GM21717 (cell line): ENCODE measurements around the gene GSAP.

Source experiments
- ATAC-seq: cut with Tn5 transposase; IDR thresholded peaks from one replicate; pipeline ENCODE4 v1.9.1; 2021; ENCODE audit warnings: mild to moderate bottlenecking, moderate library complexity; ENCODE audit not compliant: unreplicated experiment

The GSAP gene

DNA sequence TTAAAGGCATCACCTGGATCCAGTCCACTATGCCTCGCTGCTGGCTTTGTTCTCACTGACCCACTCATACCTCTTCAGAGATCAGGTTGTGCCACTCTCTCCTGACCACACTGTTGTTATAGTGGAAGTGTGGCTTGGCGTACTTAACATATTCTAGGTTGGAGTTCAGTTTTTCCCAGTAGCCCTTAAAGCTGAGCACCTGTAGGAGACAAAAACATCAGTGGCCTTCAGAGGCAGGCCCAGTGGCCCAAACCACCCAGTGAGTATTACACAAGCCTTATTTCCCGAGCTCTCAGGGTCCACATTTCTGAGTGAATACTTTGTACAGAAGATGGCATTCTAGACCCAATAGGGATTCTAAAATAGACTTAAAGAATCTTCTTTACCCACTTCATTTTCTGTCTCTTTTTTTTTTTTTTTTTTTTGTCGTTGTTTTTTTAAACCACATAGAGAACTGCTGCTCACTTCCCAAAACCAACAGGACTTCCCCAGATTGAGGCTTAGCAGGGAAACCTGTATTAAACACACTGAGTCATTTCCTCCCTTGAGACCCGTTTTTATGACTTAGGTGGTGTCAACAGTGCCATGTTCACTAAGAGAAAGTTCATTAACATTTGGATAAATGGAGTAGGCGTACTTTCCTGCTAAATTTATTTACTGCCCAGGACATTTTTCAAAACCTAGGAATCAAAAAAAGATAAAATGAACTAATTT, 85.8 kb downstream of the GSAP start:
- peak; percentile 76 for ATAC-seq

DNA sequence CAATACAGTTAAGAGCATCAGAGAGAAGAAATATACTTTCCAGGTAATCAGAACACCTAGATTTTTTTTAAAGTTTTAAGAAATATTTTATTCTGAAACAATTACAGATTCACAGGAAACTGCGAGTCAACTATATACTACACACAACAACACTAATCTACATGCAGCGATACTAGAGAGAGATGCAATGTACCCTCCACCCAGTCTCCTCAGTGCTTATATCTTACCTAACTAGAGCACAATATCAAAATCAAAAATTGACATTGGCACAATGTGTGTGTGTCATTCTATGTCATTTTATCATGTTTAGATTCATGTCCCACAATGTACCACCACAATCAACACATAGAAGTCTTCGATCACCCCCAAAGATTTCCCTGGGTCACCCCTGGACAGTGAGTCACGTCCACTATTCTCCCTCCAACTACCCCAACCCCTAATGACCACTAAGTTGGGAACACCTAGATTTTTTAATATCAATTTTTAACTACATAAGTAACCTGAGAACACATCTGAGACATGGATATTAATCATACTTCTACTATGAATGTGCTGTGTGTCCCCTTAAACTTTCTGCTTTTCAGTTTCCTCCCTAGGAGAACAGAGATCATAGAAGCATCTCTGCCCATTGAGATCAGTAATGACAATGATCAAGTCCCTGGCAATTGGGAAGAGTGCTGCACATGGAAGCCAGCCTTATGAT, 86.5 kb downstream of the GSAP start:
- ATAC-seq, result peak; percentile 11

GRCh38 chr7:77328669-77329068, 87.5 kb downstream of the GSAP start:
- ATAC-seq, result no peak

GRCh38 chr7:77327932-77328628, 88.1 kb downstream of the GSAP start:
- ATAC-seq, result no peak

- no peak for ATAC-seq
These were observed 88.8 kb downstream of the GSAP start for GRCh38 chr7:77327067-77327931.

DNA sequence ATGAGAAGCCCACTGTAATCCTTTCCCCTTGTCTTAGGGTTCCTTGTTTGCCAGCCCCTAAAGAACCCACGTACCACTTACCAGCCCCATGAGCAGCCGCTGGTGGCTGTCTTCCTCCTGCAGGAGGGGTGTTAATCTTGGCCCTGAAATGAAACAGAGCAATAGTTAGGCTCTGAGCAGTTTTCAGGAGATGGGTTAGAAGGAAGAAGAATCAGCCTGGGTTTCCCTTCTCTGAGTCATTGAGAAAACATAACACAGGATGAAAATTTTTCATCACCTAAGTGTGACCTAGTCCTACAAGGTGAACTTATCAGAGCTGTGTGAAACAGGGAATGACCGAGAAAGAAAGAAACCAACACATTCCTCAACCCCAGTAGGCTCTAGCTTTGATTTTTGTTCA, 90.0 kb downstream of the GSAP start:
- ATAC-seq, result no peak

DNA sequence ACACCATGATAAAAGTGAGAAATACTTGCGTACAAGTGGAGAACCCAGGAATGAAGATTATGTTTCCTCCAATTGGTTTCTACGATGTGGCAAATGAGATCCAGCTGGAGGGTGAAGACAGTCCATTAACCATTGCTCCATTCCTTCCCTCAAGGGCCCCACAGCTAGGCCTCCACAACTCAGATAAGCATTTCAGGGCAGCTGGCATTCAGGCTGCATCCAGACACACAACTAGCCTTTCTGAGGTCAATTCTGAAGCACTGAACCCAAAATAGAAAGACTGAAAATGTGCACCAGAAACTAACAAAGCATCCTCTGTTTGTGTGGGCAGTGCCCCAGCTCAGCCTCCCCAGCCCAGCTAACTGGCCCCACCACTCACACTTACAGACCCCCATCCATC, 94.8 kb downstream of the GSAP start:
- ATAC-seq, result no peak

DNA sequence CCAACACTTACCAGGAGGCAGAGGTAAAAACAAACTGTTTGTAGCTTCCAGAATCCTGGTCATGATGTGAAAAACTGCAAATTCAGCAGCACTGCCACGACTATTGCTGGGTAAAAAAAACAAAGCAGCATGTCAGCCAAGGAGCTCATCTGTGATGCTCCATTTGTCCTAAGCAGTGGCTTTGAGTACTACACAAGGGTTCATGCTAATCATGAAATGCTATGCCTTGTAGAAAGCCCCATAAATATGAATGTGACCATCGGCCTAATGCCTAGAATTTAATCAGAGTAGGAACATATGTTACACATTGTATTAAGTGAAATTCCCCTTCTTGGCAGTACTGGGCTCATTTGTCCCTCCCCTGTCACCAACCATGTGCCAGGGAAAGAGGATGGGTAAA, 95.4 kb downstream of the GSAP start:
- no peak for ATAC-seq

DNA sequence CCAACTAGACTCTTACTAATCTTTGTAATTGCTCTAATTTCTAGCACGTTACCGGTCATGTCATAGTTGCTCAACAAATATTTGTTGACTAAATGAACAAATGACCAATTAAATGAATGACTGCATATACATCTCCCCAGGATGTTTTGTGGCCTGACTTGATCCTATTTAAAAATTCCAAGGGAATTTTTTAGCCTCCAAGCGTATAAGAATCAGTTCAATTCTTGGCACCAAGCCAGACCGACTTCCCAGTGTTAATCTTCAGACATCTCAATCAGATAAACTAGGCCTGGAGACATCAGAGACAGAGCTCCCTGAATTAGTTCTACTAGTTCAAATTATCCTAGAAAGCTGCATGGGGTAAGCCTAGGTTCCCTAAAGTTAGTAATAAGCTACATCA, 96.0 kb downstream of the GSAP start:
- ATAC-seq, result no peak

GRCh38 chr7:77318019-77318418, 98.1 kb downstream of the GSAP start:
- no peak for ATAC-seq

GRCh38 chr7:77316219-77316978, 99.8 kb downstream of the GSAP start:
- ATAC-seq, result no peak

DNA sequence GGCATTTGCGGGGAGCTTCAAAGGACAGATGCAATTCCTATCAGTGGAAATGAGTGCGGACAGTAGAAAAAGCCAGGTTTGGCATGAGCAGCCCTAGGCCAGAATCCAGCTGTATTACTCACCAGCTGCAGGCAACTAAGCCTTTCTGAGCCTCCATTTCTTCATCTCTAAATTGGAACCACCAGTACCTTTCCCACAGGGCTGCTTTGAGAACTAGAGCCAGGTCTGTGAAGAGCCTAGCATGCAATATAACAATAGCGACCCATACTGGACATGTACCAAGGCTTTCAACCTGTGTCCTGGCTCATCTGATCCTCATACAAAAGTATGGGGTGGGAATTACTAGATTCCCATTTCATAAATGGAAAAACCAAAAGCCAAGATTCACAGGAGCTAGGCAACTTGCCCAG, 101.0 kb downstream of the GSAP start:
- ATAC-seq, result no peak

DNA sequence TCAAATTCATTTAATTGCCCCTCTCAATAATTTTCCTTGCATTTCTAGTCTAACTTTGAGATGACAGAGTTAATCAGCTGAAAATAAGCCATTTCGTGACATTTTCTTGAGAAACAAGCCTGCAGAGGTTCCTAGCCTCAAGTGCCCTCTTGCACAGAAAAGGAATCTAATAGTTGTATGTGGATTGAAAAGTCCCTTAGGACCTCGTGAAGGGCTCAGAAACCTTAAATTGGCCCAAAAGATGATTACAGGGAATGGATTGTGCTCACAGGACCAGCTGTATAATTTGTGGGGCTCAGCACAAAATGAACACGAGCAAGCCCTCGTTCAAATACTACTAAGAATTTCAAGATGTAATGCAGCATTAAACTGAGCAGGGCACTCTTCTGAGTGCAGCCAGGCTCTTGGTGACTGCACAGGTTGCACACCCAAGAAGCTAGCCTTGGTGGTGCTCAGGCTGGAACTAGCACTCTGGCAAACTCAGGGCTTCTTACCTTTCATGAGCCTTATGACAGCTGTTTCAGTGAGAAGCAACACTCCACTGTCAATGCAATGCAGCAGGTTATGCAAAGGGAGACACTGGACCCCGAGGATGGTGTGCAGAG, 102.2 kb downstream of the GSAP start:
- no peak for ATAC-seq

- no peak for ATAC-seq
These were observed 103.1 kb downstream of the GSAP start for GRCh38 chr7:77313085-77313484.

- ATAC-seq, result no peak
These were observed 105.2 kb downstream of the GSAP start for GRCh38 chr7:77310982-77311381.

- no peak for ATAC-seq
These were observed 106.4 kb downstream of the GSAP start for GRCh38 chr7:77309714-77310220.

GRCh38 chr7:77308792-77309191, 107.4 kb downstream of the GSAP start:
- no peak for ATAC-seq

GRCh38 chr7:77306231-77307067, 109.7 kb downstream of the GSAP start:
- no peak for ATAC-seq

DNA sequence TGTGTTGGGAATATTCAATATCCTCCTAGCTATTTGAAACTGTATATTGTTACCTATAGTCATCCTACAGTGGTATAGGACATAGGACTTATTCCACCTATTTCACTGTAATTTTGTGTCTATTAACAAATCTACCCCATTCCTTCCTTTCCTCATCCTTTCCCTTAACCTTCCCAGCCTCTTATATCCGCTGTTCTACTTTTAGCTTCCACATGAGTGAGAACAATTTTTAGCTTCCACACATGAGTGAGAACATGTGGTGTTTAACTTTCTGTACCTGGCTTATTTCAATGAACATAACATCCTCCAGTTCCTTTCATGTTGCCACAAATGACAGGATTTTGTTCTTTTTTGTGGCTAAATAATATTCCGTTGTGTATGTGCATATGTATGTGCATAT, 120.6 kb downstream of the GSAP start:
- no peak for ATAC-seq
